Nephron progenitor cell (in vitro differentiated cells): Measurements from ENCODE around the gene EPB41.
A peak's percentile ranks its signal among the peaks of the same experiment; 100 is the strongest.

Experiments
- DNase-seq: peaks from one replicate; pipeline ENCODE4 v3.0.0; 2021
- H3K27ac Mint-ChIP-seq: 2 replicates; pipeline ENCODE4 v1.8.0; 2021; ENCODE audit warnings: mild to moderate bottlenecking, moderate library complexity, mixed read lengths
- H3K27me3 Mint-ChIP-seq: 2 replicates; pipeline ENCODE4 v1.8.0; 2021; ENCODE audit warnings: mild to moderate bottlenecking, low read depth, mixed read lengths; ENCODE audit not compliant: poor library complexity
- H3K36me3 Mint-ChIP-seq: 2 replicates; pipeline ENCODE4 v1.8.0; 2021; ENCODE audit warnings: low read depth, mixed read lengths
- H3K4me1 Mint-ChIP-seq: 2 replicates; pipeline ENCODE4 v1.8.0; 2021; ENCODE audit warnings: mixed read lengths
- H3K4me3 Mint-ChIP-seq: 2 replicates; pipeline ENCODE4 v1.8.0; 2021; ENCODE audit warnings: mild to moderate bottlenecking, moderate library complexity, mixed read lengths
- H3K9me3 Mint-ChIP-seq: 2 replicates; pipeline ENCODE4 v1.8.0; 2021; ENCODE audit warnings: mild to moderate bottlenecking, moderate library complexity, mixed read lengths
- CTCF ChIP-seq: fragments of 200-600 bp; sonication (generic); IDR thresholded peaks from 2 replicates; pipeline ENCODE4 v1.5.0; 2021; ENCODE audit warnings: antibody characterized with exemption

Gene EPB41

GRCh38 chr1:28885472-28885877 is 28.9 kb upstream of the EPB41 start:
- no peak for TF ChIP-seq CTCF
- peaks cover 34% of the 10 kb centered on the region for H3K27me3 Mint-ChIP-seq
- H3K4me1 Mint-ChIP-seq: peaks cover 51% of the 10 kb centered on the region
- H3K9me3 Mint-ChIP-seq: no peaks in the 10 kb centered on the region
- DNase-seq: no peak
- H3K36me3 Mint-ChIP-seq: no peaks in the 10 kb centered on the region
- H3K27ac Mint-ChIP-seq: no peak overlapping the region
- peak overlapping the region; percentile 14 for H3K4me3 Mint-ChIP-seq

- no peak overlapping the region for H3K27ac Mint-ChIP-seq
- H3K4me3 Mint-ChIP-seq: peak overlapping the region; percentile 79
- DNase-seq: no peak
- H3K36me3 Mint-ChIP-seq: no peaks in the 10 kb centered on the region
- TF ChIP-seq CTCF: no peak
- H3K27me3 Mint-ChIP-seq: peaks cover 34% of the 10 kb centered on the region
- H3K4me1 Mint-ChIP-seq: peaks cover 54% of the 10 kb centered on the region
- no peaks in the 10 kb centered on the region for H3K9me3 Mint-ChIP-seq
These were observed 28.2 kb upstream of the EPB41 start for GRCh38 chr1:28885977-28886730.

GRCh38 chr1:28886731-28887418 is 27.5 kb upstream of the EPB41 start:
- Mint-ChIP-seq H3K36me3 (no peaks in the 10 kb centered on the region), H3K9me3 (no peaks in the 10 kb centered on the region), H3K4me1 (peaks cover 56% of the 10 kb centered on the region), H3K27ac (no peak overlapping the region), H3K27me3 (peaks cover 34% of the 10 kb centered on the region), H3K4me3 (peak overlapping the region; percentile 79)
- peak; percentile 87 for DNase-seq
- TF ChIP-seq CTCF: no peak

- peak; percentile 61 for DNase-seq
- peaks cover 50% of the 10 kb centered on the region for H3K4me1 Mint-ChIP-seq
- H3K27me3 Mint-ChIP-seq: peaks cover 35% of the 10 kb centered on the region
- H3K27ac Mint-ChIP-seq: no peak overlapping the region
- H3K9me3 Mint-ChIP-seq: no peaks in the 10 kb centered on the region
- H3K36me3 Mint-ChIP-seq: no peaks in the 10 kb centered on the region
- peak overlapping the region; percentile 92 for H3K4me3 Mint-ChIP-seq
- no peak for TF ChIP-seq CTCF
These were observed 26.9 kb upstream of the EPB41 start for GRCh38 chr1:28887419-28887834.

- Mint-ChIP-seq H3K27ac (no peak overlapping the region), H3K4me3 (peak overlapping the region; percentile 92), H3K9me3 (no peaks in the 10 kb centered on the region), H3K27me3 (peaks cover 35% of the 10 kb centered on the region), H3K36me3 (no peaks in the 10 kb centered on the region), H3K4me1 (peaks cover 48% of the 10 kb centered on the region)
- DNase-seq: peak; percentile 30
- TF ChIP-seq CTCF: no peak
These were observed 26.3 kb upstream of the EPB41 start for GRCh38 chr1:28887835-28888682.
